Osteocyte (in vitro differentiated cells): Measurements from ENCODE around the gene ZNF554. TPM values are rescaled to one million over a fixed set of nuclear protein-coding genes. Genes with fewer than 3 reads are reported as not detected.

Source experiments
- DNase-seq: peaks from one replicate; pipeline ENCODE4 v3.0.0; 2021; ENCODE audit warnings: mixed read lengths; ENCODE audit not compliant: unreplicated experiment; ENCODE audit errors: extremely low spot score
- H3K27ac Mint-ChIP-seq: one replicate; pipeline ENCODE4 v1.8.0; 2021; ENCODE audit warnings: mild to moderate bottlenecking, mixed read lengths; ENCODE audit not compliant: unreplicated experiment
- H3K27me3 Mint-ChIP-seq: one replicate; pipeline ENCODE4 v1.8.0; 2021; ENCODE audit warnings: mixed read lengths; ENCODE audit not compliant: unreplicated experiment
- H3K36me3 Mint-ChIP-seq: one replicate; pipeline ENCODE4 v1.8.0; 2021; ENCODE audit warnings: mixed read lengths; ENCODE audit not compliant: unreplicated experiment
- H3K4me1 Mint-ChIP-seq: one replicate; pipeline ENCODE4 v1.8.0; 2021; ENCODE audit warnings: mixed read lengths; ENCODE audit not compliant: unreplicated experiment
- H3K4me3 Mint-ChIP-seq: one replicate; pipeline ENCODE4 v1.8.0; 2021; ENCODE audit warnings: mild to moderate bottlenecking, moderate library complexity, mixed read lengths; ENCODE audit not compliant: unreplicated experiment
- H3K9me3 Mint-ChIP-seq: one replicate; pipeline ENCODE4 v1.8.0; 2021; ENCODE audit warnings: mixed read lengths; ENCODE audit not compliant: unreplicated experiment
- CTCF ChIP-seq: fragments of 200-600 bp; sonication (generic); IDR thresholded peaks from 2 replicates; pipeline ENCODE4 v1.5.0; 2021; ENCODE audit warnings: antibody characterized with exemption, mild to moderate bottlenecking, moderate library complexity
- total RNA-seq: library from RNA; stranded (reverse); gene quantifications from 2 replicates; pipeline ENCODE4 v1.2.1, GENCODE V29; 2021

ZNF554 gene
- total RNA-seq, 1 donor from 2014 or later, result 7.4 TPM

GRCh38 chr19:2799273-2800020 lies 20.2 kb upstream of the ZNF554 start:
- H3K27ac Mint-ChIP-seq, result no peak overlapping the region
- no peak for DNase-seq
- no peaks in the 10 kb centered on the region for H3K4me1 Mint-ChIP-seq
- H3K36me3 Mint-ChIP-seq, result peaks cover 12% of the 10 kb centered on the region
- TF ChIP-seq CTCF, result no peak
- H3K27me3 Mint-ChIP-seq, result no peaks in the 10 kb centered on the region
- H3K9me3 Mint-ChIP-seq, result no peaks in the 10 kb centered on the region
- no peak overlapping the region for H3K4me3 Mint-ChIP-seq

- Mint-ChIP-seq H3K27me3 (no peaks in the 10 kb centered on the region), H3K4me1 (no peaks in the 10 kb centered on the region), H3K9me3 (no peaks in the 10 kb centered on the region), H3K4me3 (no peak overlapping the region), H3K27ac (no peak overlapping the region), H3K36me3 (peaks cover 10% of the 10 kb centered on the region)
- TF ChIP-seq CTCF, result no peak
- DNase-seq, result no peak
Measured at GRCh38 chr19:2800506-2800905, 19.2 kb upstream of the ZNF554 start.

GRCh38 chr19:2802826-2803225 lies 16.8 kb upstream of the ZNF554 start:
- DNase-seq, result no peak
- H3K27me3 Mint-ChIP-seq, result no peaks in the 10 kb centered on the region
- no peak overlapping the region for H3K4me3 Mint-ChIP-seq
- H3K9me3 Mint-ChIP-seq, result no peaks in the 10 kb centered on the region
- H3K4me1 Mint-ChIP-seq, result no peaks in the 10 kb centered on the region
- peaks cover 6% of the 10 kb centered on the region for H3K36me3 Mint-ChIP-seq
- no peak for TF ChIP-seq CTCF
- H3K27ac Mint-ChIP-seq, result no peak overlapping the region

GRCh38 chr19:2803486-2804155 lies 16.0 kb upstream of the ZNF554 start:
- Mint-ChIP-seq H3K9me3 (no peaks in the 10 kb centered on the region), H3K4me1 (no peaks in the 10 kb centered on the region), H3K36me3 (peaks cover 6% of the 10 kb centered on the region), H3K4me3 (no peak overlapping the region), H3K27ac (no peak overlapping the region), H3K27me3 (no peaks in the 10 kb centered on the region)
- no peak for DNase-seq
- no peak for TF ChIP-seq CTCF
